GOT3 (cell line): ENCODE measurements around the gene MOSPD3.

Source experiments
- DNase-seq: peaks from one replicate; lab custom pipeline; 2025; ENCODE audit warnings: mixed read lengths; lab: John Stamatoyannopoulos, UW

MOSPD3 gene

DNA sequence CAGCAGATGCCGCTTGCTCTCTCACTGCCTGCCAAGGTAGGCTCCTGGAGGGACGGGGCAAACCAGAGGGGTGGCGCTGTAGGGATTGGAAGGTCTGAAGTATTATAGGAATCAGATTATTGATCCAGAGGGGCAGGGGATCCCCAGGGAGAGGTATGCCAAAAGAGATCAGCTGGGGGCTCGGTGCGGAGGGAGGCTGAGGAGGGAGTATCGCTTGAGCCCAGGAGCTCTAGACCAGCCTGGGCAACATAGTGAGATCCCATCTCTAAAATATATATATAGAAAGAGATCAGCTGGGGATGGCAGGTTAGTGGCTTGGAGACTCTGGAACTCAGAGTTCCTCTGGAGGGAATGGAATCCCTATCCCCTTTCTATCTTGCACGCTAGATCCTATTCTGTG lies 17.2 kb upstream of the MOSPD3 start:
- DNase-seq: no peak

DNA sequence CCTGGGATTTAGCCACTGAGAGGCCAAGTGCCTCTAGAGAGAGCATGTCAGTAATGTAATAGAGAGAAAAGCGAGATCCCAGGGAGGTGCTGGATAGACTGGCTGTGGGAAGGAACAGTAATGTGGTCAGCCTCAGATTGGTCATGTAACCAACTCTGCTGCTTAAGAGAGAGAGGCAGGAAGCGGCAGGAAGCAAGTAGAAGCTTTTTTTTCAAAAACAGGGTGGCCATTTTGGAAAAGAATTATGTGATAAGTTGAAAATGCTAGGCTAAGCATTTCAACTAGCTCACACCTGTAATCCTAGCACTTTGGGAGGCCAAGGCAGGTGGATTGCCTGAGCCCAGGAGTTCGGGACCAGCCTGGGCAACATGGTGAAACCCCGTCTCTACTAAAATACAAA lies 13.9 kb upstream of the MOSPD3 start:
- DNase-seq: no peak

DNA sequence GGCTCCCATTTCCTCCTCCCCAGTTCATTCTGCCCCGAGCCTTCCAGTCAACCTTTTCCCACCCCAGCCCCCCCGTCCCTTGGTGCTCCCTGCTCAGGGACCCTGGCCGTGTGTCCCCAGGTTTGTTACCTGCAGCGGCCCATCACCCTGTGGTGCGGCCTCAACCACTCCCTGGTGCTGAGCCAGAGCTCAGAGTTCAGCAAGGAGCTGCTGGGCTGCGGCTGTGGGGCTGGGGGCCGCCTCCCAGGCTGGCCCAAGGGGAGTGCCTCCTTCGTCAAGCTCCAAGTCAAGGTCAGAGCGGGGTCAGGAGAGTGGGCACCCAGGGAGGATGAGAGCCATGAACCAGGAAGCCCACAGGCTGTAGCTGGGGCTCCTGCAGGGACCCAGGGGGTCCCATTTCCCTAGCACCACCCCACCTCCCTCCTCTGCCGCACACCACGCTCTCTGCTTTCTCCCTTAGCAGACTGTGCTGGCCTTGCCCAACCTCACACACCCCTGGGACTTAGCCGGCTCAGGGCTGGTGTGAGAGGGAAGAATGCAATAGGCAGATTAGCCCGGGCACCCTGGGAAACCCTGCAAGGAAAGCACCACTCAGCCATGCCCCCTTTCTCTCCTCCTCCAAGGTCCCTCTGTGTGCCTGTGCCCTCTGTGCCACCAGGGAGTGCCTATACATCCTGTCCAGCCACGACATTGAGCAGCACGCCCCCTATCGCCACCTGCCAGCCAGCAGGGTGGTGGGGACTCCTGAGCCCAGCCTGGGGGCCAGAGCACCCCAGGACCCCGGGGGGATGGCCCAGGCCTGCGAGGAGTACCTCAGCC lies 12.2 kb upstream of the MOSPD3 start:
- no peak for DNase-seq

DNA sequence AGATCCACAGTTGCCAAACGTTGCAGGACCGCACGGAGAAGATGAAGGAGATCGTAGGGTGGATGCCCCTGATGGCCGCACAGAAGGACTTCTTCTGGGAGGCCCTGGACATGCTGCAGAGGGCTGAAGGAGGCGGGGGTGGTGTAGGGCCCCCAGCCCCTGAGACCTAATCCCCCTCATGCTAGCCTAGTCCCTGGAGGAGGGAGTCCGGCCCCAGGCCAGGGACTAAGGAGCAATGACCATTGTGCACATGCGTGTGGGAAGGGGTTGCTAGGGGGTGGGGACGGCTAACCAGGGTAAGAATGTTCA lies 11.7 kb upstream of the MOSPD3 start:
- DNase-seq: no peak

GRCh38 chr7:100602889-100603725 lies 9.2 kb upstream of the MOSPD3 start:
- DNase-seq: no peak

- no peak for DNase-seq
These were observed 8.7 kb upstream of the MOSPD3 start for GRCh38 chr7:100603726-100604027.

- DNase-seq: no peak
These were observed 8.0 kb upstream of the MOSPD3 start for GRCh38 chr7:100604028-100604975.

GRCh38 chr7:100604976-100605911 lies 7.1 kb upstream of the MOSPD3 start:
- no peak for DNase-seq

DNA sequence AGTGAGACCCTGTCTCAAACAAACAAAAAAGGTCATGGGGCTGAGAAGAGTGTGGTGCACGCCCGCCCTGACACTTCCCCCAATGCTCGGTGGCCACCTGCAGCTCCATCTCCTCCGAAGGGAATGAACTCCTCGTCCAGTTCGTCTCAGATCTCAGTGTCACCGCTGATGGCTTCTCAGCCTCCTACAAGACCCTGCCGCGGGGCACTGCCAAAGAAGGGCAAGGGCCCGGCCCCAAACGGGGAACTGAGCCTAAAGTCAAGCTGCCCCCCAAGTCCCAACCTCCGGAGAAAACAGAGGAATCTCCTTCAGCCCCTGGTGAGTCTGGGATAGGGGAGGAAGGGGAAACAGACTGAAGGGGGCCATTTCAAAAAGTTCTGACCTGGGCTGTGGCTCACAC lies 6.0 kb upstream of the MOSPD3 start:
- no peak for DNase-seq

- DNase-seq: no peak
These were observed 5.2 kb upstream of the MOSPD3 start for GRCh38 chr7:100607111-100607510.

- DNase-seq: no peak
These were observed 2.4 kb upstream of the MOSPD3 start for GRCh38 chr7:100609958-100610357.

GRCh38 chr7:100612730-100613390 lies 520 bp downstream of the MOSPD3 start:
- DNase-seq: no peak

DNA sequence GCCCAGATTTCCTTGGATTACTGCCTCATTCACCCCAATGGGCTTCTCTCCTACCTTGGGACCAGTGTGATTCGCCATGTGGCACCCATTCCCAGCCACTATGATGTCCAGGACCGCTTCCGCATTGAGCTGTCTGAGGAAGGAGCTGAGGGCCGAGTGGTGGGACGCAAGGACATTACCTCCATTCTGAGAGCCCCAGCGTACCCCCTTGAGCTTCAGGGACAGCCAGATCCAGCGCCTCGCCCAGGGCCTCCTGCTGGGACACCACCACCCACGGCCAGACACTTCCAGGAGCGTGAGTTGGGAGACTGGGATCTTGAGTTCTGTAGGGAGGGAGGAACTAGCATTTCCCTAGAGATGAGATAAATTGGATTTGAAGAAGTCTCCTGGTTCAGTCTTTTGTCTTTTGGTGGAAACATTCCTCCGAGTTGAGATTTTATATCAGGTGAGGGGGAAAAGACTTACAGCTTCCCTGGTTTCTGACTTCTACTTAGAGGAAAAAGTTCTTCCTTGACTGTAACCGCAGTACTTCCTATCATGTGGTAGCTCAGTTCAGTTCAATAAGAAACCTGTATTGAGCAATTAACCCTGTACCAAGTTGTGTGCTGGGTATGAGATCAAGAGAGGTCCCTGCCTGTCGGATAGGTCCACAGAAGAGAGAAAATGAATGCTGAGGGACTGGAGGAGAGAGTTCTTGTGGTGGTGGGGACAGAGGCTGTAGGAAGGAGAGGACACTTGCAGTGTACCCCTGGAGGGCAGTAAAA lies 1.3 kb downstream of the MOSPD3 start:
- no peak for DNase-seq

- DNase-seq: no peak
These were observed 2.0 kb downstream of the MOSPD3 start for GRCh38 chr7:100614308-100614861.

- DNase-seq: no peak
These were observed 7.9 kb downstream of the MOSPD3 start for GRCh38 chr7:100620239-100620638.

- no peak for DNase-seq
These were observed 8.5 kb downstream of the MOSPD3 start for GRCh38 chr7:100620804-100621203.

GRCh38 chr7:100621554-100621953 lies 9.2 kb downstream of the MOSPD3 start:
- no peak for DNase-seq

- DNase-seq: no peak
These were observed 11.8 kb downstream of the MOSPD3 start for GRCh38 chr7:100623951-100624824.

GRCh38 chr7:100626055-100626454 lies 13.7 kb downstream of the MOSPD3 start:
- DNase-seq: no peak
